Omental fat pad (tissue), 4 donors: ENCODE data around the gene RBMS2. TPM values are rescaled to one million over a fixed set of nuclear protein-coding genes. Genes with fewer than 3 reads are reported as not detected.

Experiments used
- ATAC-seq: fragments of 150-250 bp; one replicate; pipeline ENCODE4 v1.9.1; 2016; ENCODE audit warnings: mild to moderate bottlenecking, moderate library complexity; ENCODE audit not compliant: low FRiP score
- DNase-seq: peaks from one replicate; pipeline ENCODE4 v3.0.0-alpha.2; 2019; ENCODE audit warnings: low spot score
- total RNA-seq, 4 donors: library from RNA; depleted of rRNA; stranded (reverse); fragments of >200 nt; gene quantifications; one replicate each; pipeline ENCODE4 v1.1.0, GENCODE V29; 2016
- TF ChIP-seq, protein P1 (sequence below), 3 donors: fragments of 450-650 bp; IDR thresholded peaks; one replicate each; pipeline ENCODE4 v1.5.1; 2016 to 2017; ENCODE audit warnings: antibody characterized with exemption in 3 of 3, mild to moderate bottlenecking in 3 of 3, moderate library complexity in 2 of 3

Gene RBMS2
- total RNA-seq, 4 donors from 2014 or later: 22.2 to 63.8 (median 30.6) TPM

DNA sequence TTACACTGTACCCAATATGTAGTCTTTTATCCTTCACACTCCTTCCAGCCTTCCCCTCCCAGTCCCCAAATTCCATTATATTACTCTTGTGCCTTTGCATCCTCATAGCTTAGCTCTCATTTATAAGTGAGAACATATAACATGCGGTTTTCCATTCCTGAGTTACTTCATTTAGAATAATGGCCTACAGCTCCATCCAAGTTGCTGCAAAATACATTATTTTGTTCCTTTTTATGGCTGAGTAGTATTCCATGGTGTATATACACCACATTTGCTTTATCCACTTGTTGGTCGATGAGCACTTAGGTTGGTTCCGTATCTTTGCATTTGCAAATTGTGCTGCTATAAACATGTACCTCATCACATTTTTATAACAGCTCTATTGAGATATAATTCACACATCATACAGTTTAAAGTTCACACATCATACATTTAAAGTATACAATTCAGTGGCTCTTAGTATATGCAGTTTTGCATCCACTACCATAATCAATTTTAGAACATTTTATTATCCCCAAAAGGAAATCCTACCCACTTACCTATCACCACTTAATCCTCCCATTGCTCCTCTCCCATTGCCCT, 23.5 kb downstream of the RBMS2 start:
- DNase-seq (no peak), ATAC-seq (no peak)
- TF ChIP-seq, protein P1, sequence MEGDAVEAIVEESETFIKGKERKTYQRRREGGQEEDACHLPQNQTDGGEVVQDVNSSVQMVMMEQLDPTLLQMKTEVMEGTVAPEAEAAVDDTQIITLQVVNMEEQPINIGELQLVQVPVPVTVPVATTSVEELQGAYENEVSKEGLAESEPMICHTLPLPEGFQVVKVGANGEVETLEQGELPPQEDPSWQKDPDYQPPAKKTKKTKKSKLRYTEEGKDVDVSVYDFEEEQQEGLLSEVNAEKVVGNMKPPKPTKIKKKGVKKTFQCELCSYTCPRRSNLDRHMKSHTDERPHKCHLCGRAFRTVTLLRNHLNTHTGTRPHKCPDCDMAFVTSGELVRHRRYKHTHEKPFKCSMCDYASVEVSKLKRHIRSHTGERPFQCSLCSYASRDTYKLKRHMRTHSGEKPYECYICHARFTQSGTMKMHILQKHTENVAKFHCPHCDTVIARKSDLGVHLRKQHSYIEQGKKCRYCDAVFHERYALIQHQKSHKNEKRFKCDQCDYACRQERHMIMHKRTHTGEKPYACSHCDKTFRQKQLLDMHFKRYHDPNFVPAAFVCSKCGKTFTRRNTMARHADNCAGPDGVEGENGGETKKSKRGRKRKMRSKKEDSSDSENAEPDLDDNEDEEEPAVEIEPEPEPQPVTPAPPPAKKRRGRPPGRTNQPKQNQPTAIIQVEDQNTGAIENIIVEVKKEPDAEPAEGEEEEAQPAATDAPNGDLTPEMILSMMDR (IDR thresholded peaks at IDR 0.05): no peak

DNA sequence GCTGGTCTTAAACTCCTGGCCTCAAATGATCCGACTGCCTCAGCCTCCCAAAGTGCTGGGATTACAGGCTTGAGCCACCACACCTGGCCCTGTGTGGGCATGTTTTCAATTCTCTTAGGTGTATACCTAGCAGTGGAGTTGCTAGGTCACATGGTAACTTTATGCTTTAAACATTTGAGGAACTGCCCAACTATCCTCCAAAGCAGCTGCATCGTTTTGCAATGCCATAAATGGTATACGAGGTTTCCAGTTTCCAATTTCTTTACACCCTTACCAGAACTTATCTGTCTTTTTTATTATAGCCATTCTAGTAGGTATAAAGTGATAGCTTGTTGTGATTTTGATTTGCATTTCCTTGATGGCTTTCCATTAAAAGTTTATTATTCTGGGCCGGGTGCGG, 25.1 kb downstream of the RBMS2 start:
- TF ChIP-seq, protein P1 (IDR thresholded peaks at IDR 0.05): no peak
- ATAC-seq (no peak), DNase-seq (no peak)

GRCh38 chr12:56551070-56551469, 29.4 kb downstream of the RBMS2 start:
- TF ChIP-seq, protein P1 (IDR thresholded peaks at IDR 0.05): no peak
- no peak for DNase-seq
- ATAC-seq: no peak

GRCh38 chr12:56565510-56566101, 44.0 kb downstream of the RBMS2 start:
- ATAC-seq (peak; percentile 70), DNase-seq (no peak)
- TF ChIP-seq, protein P1 (IDR thresholded peaks at IDR 0.05): no peak

DNA sequence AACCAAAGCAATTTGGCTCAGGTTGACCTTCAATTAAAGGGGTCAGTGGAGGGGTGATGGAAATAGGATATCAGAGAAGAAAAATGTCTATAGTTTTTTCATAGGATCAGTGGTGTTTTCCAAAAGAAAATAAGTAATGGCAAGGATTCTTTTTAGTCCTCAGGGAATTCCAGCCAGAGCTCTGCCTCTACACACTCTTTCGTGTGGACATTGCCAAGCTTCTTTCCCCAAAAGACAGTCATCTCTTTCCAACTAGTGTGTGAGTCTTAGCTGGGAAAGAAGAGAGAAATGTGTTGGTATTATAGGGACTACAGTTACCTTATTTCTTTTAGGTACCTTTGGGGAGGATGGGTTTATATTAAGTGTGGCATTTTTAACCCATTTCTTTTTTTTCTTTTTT, 46.5 kb downstream of the RBMS2 start:
- TF ChIP-seq, protein P1 (IDR thresholded peaks at IDR 0.05): no peak
- ATAC-seq: no peak
- no peak for DNase-seq

GRCh38 chr12:56571121-56571520, 49.5 kb downstream of the RBMS2 start:
- TF ChIP-seq, protein P1 (IDR thresholded peaks at IDR 0.05): no peak
- DNase-seq: no peak
- no peak for ATAC-seq

DNA sequence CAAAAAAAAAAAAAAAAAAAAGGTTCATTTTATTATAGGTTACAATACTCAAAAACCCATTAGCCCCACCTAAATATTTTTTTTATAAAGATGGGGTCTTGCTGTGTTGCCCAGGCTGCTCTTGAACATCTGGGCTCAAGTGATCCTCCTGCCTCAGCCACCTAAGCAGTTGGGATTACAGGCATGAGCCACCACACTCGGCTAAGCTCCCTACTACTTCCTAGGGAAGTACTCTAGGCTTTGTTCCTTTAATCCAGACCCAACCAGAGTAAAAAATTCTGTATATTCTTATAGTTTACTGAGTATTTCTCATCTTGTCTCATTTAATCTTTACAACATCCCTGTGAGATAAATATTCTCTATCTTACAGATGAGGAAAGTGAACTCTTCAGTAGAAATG, 50.7 kb downstream of the RBMS2 start:
- TF ChIP-seq, protein P1 (IDR thresholded peaks at IDR 0.05): no peak
- no peak for ATAC-seq
- DNase-seq: no peak
